Neuronal stem cell (in vitro differentiated cells): ENCODE data around the gene XKR7.

ENCODE experiments used
- DNase-seq: peaks from one replicate; pipeline ENCODE4 v3.0.0-alpha.2; 2013; ENCODE audit warnings: low spot score
- H2AFZ ChIP-seq: one replicate; pipeline ENCODE4 v1.6.1; 2013; ENCODE audit warnings: mild to moderate bottlenecking, low read length, inconsistent platforms
- H2AK5ac ChIP-seq: 2 replicates; pipeline ENCODE4 v1.6.1; 2013; ENCODE audit warnings: low read depth, mild to moderate bottlenecking, inconsistent platforms, low read length, moderate library complexity, mixed read lengths
- H2BK120ac ChIP-seq: 2 replicates; pipeline ENCODE4 v1.6.1; 2013; ENCODE audit warnings: low read depth, mild to moderate bottlenecking, inconsistent platforms, low read length, moderate library complexity, mixed read lengths
- H2BK12ac ChIP-seq: one replicate; pipeline ENCODE4 v1.6.1; 2013; ENCODE audit warnings: low read length, inconsistent platforms
- H2BK15ac ChIP-seq: 2 replicates; pipeline ENCODE4 v1.6.1; 2013; ENCODE audit warnings: mild to moderate bottlenecking, low read length, inconsistent platforms, mixed read lengths
- H2BK5ac ChIP-seq: one replicate; pipeline ENCODE4 v1.6.1; 2013; ENCODE audit warnings: inconsistent platforms, mild to moderate bottlenecking, low read length, moderate library complexity
- H3K14ac ChIP-seq: one replicate; pipeline ENCODE4 v1.6.1; 2013; ENCODE audit warnings: low read length, inconsistent platforms
- H3K18ac ChIP-seq: 2 replicates; pipeline ENCODE4 v1.6.1; 2013; ENCODE audit warnings: low read length, inconsistent platforms
- H3K23ac ChIP-seq: 2 replicates; pipeline ENCODE4 v1.6.1; 2013; ENCODE audit warnings: low read depth, mild to moderate bottlenecking, mixed read lengths, low read length, inconsistent platforms; ENCODE audit not compliant: poor library complexity
- H3K27ac ChIP-seq: replicated peaks from 3 replicates; pipeline ENCODE4 v1.5.1; 2013; ENCODE audit warnings: low read length, inconsistent platforms
- H3K27me3 ChIP-seq, 3 experiments: 2 replicates each; pipeline ENCODE4 v1.6.1; 2013; ENCODE audit warnings: low read length in 3 of 3, mild to moderate bottlenecking in 2 of 3, inconsistent platforms in 1 of 3, low read depth in 1 of 3, mixed read lengths in 1 of 3, moderate library complexity in 1 of 3; ENCODE audit not compliant: control insufficient read depth in 3 of 3, insufficient read depth in 3 of 3
- H3K36me3 ChIP-seq, 2 donors: replicated peaks in 1 of 2; 2 replicates each; pipeline ENCODE4 v1.6.1; 2013; ENCODE audit warnings: low read length in 2 of 2; ENCODE audit not compliant: control insufficient read depth in 2 of 2, insufficient read depth in 2 of 2
- H3K4ac ChIP-seq: 2 replicates; pipeline ENCODE4 v1.6.1; 2013; ENCODE audit warnings: inconsistent platforms, mild to moderate bottlenecking, low read length, moderate library complexity
- H3K4me1 ChIP-seq, 2 donors: 1 replicate in 1 of 2; 2 replicates in 1 of 2; pipeline ENCODE4 v1.6.1; 2013; ENCODE audit warnings: low read length in 2 of 2, low read depth in 1 of 2; ENCODE audit not compliant: control insufficient read depth in 2 of 2, insufficient read depth in 1 of 2
- H3K4me2 ChIP-seq: one replicate; pipeline ENCODE4 v1.6.1; 2013; ENCODE audit warnings: mild to moderate bottlenecking, low read length, inconsistent platforms; ENCODE audit not compliant: insufficient read depth, poor library complexity, severe bottlenecking
- H3K4me3 ChIP-seq, 2 donors: 2 replicates each; pipeline ENCODE4 v1.5.1; 2013; ENCODE audit warnings: low read length in 2 of 2, mild to moderate bottlenecking in 2 of 2, inconsistent platforms in 1 of 2, moderate library complexity in 1 of 2
- H3K79me1 ChIP-seq: one replicate; pipeline ENCODE4 v1.6.1; 2013; ENCODE audit warnings: low read depth, mild to moderate bottlenecking, inconsistent platforms, low read length, moderate library complexity
- H3K9ac ChIP-seq: one replicate; pipeline ENCODE4 v1.6.1; 2013; ENCODE audit warnings: mild to moderate bottlenecking, low read depth, low read length, inconsistent platforms; ENCODE audit not compliant: poor library complexity
- H3K9me3 ChIP-seq, 2 donors: replicated peaks in 1 of 2; 2 replicates each; pipeline versions ENCODE3 to v1.6.1; 2013; ENCODE audit warnings: low read length in 2 of 2, mild to moderate bottlenecking in 2 of 2, inconsistent platforms in 1 of 2, low read depth in 1 of 2, mixed read lengths in 1 of 2, moderate library complexity in 1 of 2; ENCODE audit not compliant: control insufficient read depth in 2 of 2, insufficient read depth in 1 of 2
- H4K8ac ChIP-seq: one replicate; pipeline ENCODE4 v1.6.1; 2013; ENCODE audit warnings: low read depth, mild to moderate bottlenecking, inconsistent platforms, low read length, moderate library complexity
- H4K91ac ChIP-seq: one replicate; pipeline ENCODE4 v1.6.1; 2013; ENCODE audit warnings: low read length, low read depth, mild to moderate bottlenecking, inconsistent platforms; ENCODE audit not compliant: poor library complexity
- WGBS, 2 donors: extraction: QIAGEN DNeasy Blood & Tissue Kit; methylation state at CpG; one replicate each; pipeline ENCODE4 v1.1.7; 2013; ENCODE audit warnings: missing lambda C conversion rate in 2 of 2, mixed read lengths in 1 of 2; ENCODE audit not compliant: insufficient read length in 2 of 2, insufficient replicate concordance in 1 of 2; ENCODE audit errors: extremely low coverage in 2 of 2; 5-methylcytosine and 5-hydroxymethylcytosine counted together

XKR7 gene

DNA sequence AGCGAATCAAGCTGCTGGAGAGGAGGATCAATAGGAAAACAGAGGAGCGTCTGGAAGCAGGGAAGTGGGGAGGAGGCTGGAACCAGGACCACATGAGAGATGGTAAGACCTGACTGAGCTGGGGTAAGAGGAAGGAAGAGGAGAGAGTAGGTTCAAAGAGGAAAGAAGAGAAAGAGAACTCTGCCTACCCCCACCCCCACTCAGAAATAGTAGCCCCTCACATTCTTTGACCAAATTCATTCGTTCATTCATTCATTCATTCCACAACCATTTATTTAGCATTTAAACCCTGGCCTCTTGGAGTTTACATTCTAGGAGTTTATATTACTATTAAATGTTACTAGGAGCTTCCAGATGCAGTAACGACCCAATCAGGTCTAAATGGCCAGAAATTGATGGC is 68.3 kb downstream of the XKR7 start:
- peaks cover 0 to 2% of the 10 kb centered on the region in 2 donors for H3K4me1 ChIP-seq

DNA sequence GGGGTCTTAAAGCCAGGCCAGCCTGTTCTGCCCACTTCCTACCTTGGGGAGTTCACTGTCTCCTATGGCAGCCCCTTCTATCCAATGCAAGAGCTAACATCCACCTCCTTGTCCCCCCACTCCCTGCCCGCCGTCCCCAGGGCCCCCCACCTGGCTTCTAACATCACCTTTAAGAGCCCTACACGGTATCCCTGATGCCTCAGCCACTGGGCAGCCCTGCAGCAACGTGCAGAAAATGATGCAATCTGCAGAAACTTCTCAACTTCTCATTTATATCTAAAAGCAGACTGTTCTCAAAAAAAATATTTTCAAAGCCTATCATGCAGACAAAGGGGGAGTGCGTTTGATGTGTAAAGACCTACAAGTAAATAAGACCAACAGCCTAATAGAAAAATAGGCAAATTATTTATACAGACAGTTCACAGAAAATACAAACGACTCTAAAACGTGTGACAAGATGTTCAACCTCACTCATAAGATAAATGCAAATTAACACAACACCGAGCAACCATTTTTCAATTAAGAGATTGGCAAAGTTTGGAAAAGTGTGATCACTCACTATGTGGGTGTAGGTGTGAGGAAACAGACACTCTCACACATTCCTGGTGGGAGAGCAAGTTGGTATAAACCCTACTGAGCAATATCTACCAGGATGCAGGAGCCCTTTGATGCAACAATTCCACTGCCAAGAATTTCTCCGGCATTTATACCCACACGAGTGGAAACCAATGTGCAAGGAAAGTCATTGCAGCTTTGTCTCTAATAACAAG is 69.0 kb downstream of the XKR7 start:
- Histone ChIP-seq H2BK12ac (no peak overlapping the region), H3K36me3 (no peaks in the 10 kb centered on the region), H4K91ac (no peak overlapping the region), H3K23ac (no peak overlapping the region), H3K18ac (no peak overlapping the region), H3K9ac (no peak overlapping the region), H2AK5ac (no peak overlapping the region), H4K8ac (no peak overlapping the region), H3K4me3 (no peak overlapping the region), H3K4ac (no peak overlapping the region), H2AFZ (no peak overlapping the region), H3K27me3 (peaks cover 0 to 48% (median 2%) of the 10 kb centered on the region in 3 experiments), H3K79me1 (no peaks in the 10 kb centered on the region), H3K4me1 (peaks cover 0 to 2% of the 10 kb centered on the region in 2 donors), H2BK120ac (no peak overlapping the region), H2BK15ac (no peak overlapping the region), H2BK5ac (no peak overlapping the region), H3K9me3 (no peaks in the 10 kb centered on the region), H3K27ac (no peak overlapping the region), H3K4me2 (no peak overlapping the region), H3K14ac (no peak overlapping the region)
- WGBS, 2 donors: no CpG with 5 or more reads among the region's 10 CpGs
- DNase-seq: no peak

More for the DNA sequence above, 68.3 kb downstream of the XKR7 start:
- Histone ChIP-seq H3K36me3 (no peaks in the 10 kb centered on the region), H3K79me1 (no peaks in the 10 kb centered on the region), H3K27ac (no peak overlapping the region), H3K14ac (no peak overlapping the region), H3K9me3 (no peaks in the 10 kb centered on the region), H3K27me3 (peaks cover 0 to 48% (median 2%) of the 10 kb centered on the region in 3 experiments), H3K18ac (no peak overlapping the region), H2AK5ac (no peak overlapping the region), H4K91ac (no peak overlapping the region), H4K8ac (no peak overlapping the region), H3K23ac (no peak overlapping the region), H3K4me2 (no peak overlapping the region), H2AFZ (no peak overlapping the region), H2BK12ac (no peak overlapping the region), H3K4me3 (no peak overlapping the region), H2BK15ac (no peak overlapping the region), H2BK5ac (no peak overlapping the region), H2BK120ac (no peak overlapping the region), H3K4ac (no peak overlapping the region), H3K9ac (no peak overlapping the region)
- no peak for DNase-seq
- WGBS, 2 donors: 100% methylated on average over 1 of the region's 4 CpGs; no CpG with 5 or more reads in 1 of the 2 donors

DNA sequence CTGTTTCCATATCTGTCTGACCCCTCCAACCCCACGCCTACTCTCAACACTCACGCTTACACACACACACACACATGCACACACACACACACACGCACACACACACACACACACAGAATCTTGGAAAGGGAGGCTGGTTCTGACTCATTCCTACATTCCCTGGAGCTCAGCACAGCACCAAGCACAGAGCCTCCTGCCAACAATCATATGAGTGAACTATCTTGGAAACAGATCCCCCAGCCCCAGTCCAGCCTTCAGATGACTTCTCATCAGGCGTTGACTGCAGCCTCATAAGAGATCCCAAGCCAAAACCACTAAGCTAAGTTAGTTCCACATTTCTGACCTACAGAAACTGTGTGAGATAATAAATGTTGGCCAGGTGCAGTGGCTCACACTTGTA is 70.0 kb downstream of the XKR7 start:
- peaks cover 0 to 50% (median 2%) of the 10 kb centered on the region in 3 experiments for H3K27me3 ChIP-seq
- no peak for DNase-seq

DNA sequence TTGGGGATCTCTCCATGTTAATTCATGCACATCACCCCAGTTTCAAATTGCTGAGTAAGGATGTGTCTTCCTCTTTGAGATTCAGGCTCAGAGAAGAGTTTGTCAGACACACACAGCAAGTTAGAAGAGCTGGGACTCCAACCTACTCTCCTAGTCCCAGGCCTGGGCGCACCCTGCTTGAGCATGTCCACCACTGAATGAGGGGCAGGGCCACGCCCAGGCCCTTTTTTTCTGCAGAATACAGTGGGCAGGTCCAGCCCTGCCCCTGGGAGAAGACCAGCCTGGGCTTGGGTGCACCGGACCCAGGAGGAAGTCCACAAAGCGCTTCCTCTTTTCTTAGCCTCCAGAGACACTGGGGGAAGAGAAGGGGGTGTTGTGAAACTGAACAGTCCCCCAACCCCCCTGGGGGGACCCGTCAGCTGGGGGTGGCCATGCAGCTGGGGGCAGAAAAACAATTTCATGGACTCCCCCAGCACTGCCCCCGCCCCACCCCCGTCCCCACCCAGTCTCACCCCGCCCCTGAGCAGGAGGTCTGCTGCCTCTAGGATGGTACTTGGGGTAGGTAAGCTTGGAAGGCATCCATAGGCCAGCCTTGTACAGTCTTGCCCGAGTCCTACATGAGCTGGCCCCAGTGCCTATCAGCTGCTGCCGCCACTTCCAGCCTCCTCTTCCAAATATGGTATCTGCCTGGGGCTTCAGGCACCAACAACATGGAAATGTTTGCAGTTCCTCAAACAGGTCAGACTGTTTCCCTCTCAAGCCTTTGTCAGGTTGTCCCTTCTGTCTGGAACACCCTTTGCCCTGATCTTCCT is 72.4 kb downstream of the XKR7 start:
- no peaks in the 10 kb centered on the region for H3K36me3 ChIP-seq
- peaks cover 0 to 34% (median 2%) of the 10 kb centered on the region in 3 experiments for H3K27me3 ChIP-seq
- no peak overlapping the region for H2AFZ ChIP-seq
- no peaks in the 10 kb centered on the region for H3K79me1 ChIP-seq
- no peak overlapping the region for H3K18ac ChIP-seq
- H3K27ac ChIP-seq: no peak overlapping the region
- H2BK15ac ChIP-seq: no peak overlapping the region
- peaks cover 0 to 2% of the 10 kb centered on the region in 2 donors for H3K4me1 ChIP-seq
- H2BK5ac ChIP-seq: no peak overlapping the region
- H4K8ac ChIP-seq: no peak overlapping the region
- no peak overlapping the region for H2BK12ac ChIP-seq
- H3K9ac ChIP-seq: peak overlapping the region; percentile 45
- no peak overlapping the region for H3K23ac ChIP-seq
- no peaks in the 10 kb centered on the region for H3K9me3 ChIP-seq
- H4K91ac ChIP-seq: no peak overlapping the region
- no peak overlapping the region for H2BK120ac ChIP-seq
- H3K4me2 ChIP-seq: no peak overlapping the region
- no peak overlapping the region for H3K4ac ChIP-seq
- H3K4me3 ChIP-seq: no peak overlapping the region
- H2AK5ac ChIP-seq: no peak overlapping the region
- H3K14ac ChIP-seq: no peak overlapping the region
- WGBS, 2 donors: no CpG with 5 or more reads among the region's 10 CpGs
- DNase-seq: no peak

More for the DNA sequence above, 70.0 kb downstream of the XKR7 start:
- H2BK5ac ChIP-seq: no peak overlapping the region
- H3K4ac ChIP-seq: no peak overlapping the region
- no peak overlapping the region for H2AK5ac ChIP-seq
- no peak overlapping the region for H2AFZ ChIP-seq
- H3K4me2 ChIP-seq: no peak overlapping the region
- H3K9ac ChIP-seq: no peak overlapping the region
- H3K27ac ChIP-seq: no peak overlapping the region
- no peak overlapping the region for H3K23ac ChIP-seq
- H3K79me1 ChIP-seq: no peaks in the 10 kb centered on the region
- H2BK120ac ChIP-seq: no peak overlapping the region
- H3K4me1 ChIP-seq: peaks cover 0 to 2% of the 10 kb centered on the region in 2 donors
- H2BK12ac ChIP-seq: no peak overlapping the region
- H3K18ac ChIP-seq: no peak overlapping the region
- no peaks in the 10 kb centered on the region for H3K9me3 ChIP-seq
- no peak overlapping the region for H3K14ac ChIP-seq
- WGBS, 2 donors: 100% methylated on average over 2 of the region's 4 CpGs; no CpG with 5 or more reads in 1 of the 2 donors
- no peak overlapping the region for H4K91ac ChIP-seq
- H4K8ac ChIP-seq: no peak overlapping the region
- no peak overlapping the region for H3K4me3 ChIP-seq
- H3K36me3 ChIP-seq: no peaks in the 10 kb centered on the region
- no peak overlapping the region for H2BK15ac ChIP-seq
